A673 (cell line): ENCODE measurements around the gene OR9K2. TPM values are rescaled to one million over a fixed set of nuclear protein-coding genes. Genes with fewer than 3 reads are reported as not detected.

Experiments
- BruUV-seq: library from RNA; stranded (reverse); fragments of 400-500 nt; replicated peaks from 2 replicates; lab custom pipeline; 2021; lab: Mats Ljungman, UMichigan
- CTCF ChIA-PET: fragments of 300-600 bp; sonication (Branson Sonifier 250); formaldehyde crosslinking; loops from one replicate; lab custom pipeline; 2022; ENCODE audit warnings: antibody characterized with exemption; lab: Charles Lee
- POLR2A ChIA-PET: fragments of 300-600 bp; sonication (Branson Sonifier 250); formaldehyde crosslinking; loops from one replicate; lab custom pipeline; 2022; ENCODE audit warnings: antibody characterized with exemption; ENCODE audit not compliant: low non-redundant PET; lab: Charles Lee
- DNase-seq: peaks from one replicate; pipeline ENCODE4 v3.0.0-alpha.2; 2015; ENCODE audit warnings: low spot score
- H3K27ac ChIP-seq: fragments of 200-600 bp; sonication (generic); 2 replicates; pipeline ENCODE4 v1.5.1; 2016; ENCODE audit warnings: mixed run types, low read depth, mild to moderate bottlenecking, mixed read lengths, antibody characterized with exemption, low read length; ENCODE audit not compliant: poor library complexity, severe bottlenecking
- H3K27me3 ChIP-seq: fragments of 200-600 bp; sonication (generic); replicated peaks from 2 replicates; pipeline ENCODE4 v1.6.1; 2017; ENCODE audit warnings: mixed run types, low read depth, mild to moderate bottlenecking, mixed read lengths, antibody characterized with exemption, low read length; ENCODE audit not compliant: insufficient read depth, poor library complexity
- H3K36me3 ChIP-seq: fragments of 200-600 bp; sonication (generic); 2 replicates; pipeline ENCODE4 v1.6.1; 2016; ENCODE audit warnings: mixed run types, mild to moderate bottlenecking, mixed read lengths, antibody characterized with exemption, low read length; ENCODE audit not compliant: insufficient read depth, poor library complexity, severe bottlenecking
- H3K4me1 ChIP-seq: fragments of 200-600 bp; sonication (generic); 2 replicates; pipeline ENCODE4 v1.6.1; 2017; ENCODE audit warnings: mixed run types, mild to moderate bottlenecking, mixed read lengths, antibody characterized with exemption, low read length; ENCODE audit not compliant: insufficient read depth, poor library complexity, severe bottlenecking
- H3K4me3 ChIP-seq: fragments of 200-600 bp; sonication (generic); 2 replicates; pipeline ENCODE4 v1.5.1; 2016; ENCODE audit warnings: low read depth, mixed run types, mild to moderate bottlenecking, mixed read lengths, low read length; ENCODE audit not compliant: poor library complexity, severe bottlenecking
- H3K9me3 ChIP-seq: fragments of 200-600 bp; sonication (generic); 2 replicates; pipeline ENCODE4 v1.6.1; 2016; ENCODE audit warnings: mixed run types, low read depth, mild to moderate bottlenecking, mixed read lengths, antibody characterized with exemption, low read length; ENCODE audit not compliant: poor library complexity, severe bottlenecking
- EZH2 ChIP-seq: fragments of 200-600 bp; sonication (generic); IDR thresholded peaks from 2 replicates; pipeline ENCODE4 v1.6.1; 2017; ENCODE audit warnings: borderline replicate concordance, low read depth, mild to moderate bottlenecking, mixed read lengths, antibody characterized with exemption, low read length; ENCODE audit not compliant: poor library complexity, severe bottlenecking
- intact Hi-C: fragments of 100-400 bp; cut with micrococcal nuclease; formaldehyde crosslinking; loops from one replicate; pipeline ENCODE4 v1.10.0; 2022; ENCODE audit not compliant: unreplicated experiment
- total RNA-seq: library from RNA; stranded (reverse); gene quantifications from 2 replicates; pipeline ENCODE4 v1.2.3, GENCODE V29; 2021
- TF ChIP-seq, protein P1 (sequence below): fragments of 300-800, 200-600 bp; sonication (generic); conservative IDR thresholded peaks from 2 replicates; pipeline ENCODE4 v1.5.1; 2017; ENCODE audit warnings: low read depth, mild to moderate bottlenecking, antibody characterized with exemption, low read length, moderate library complexity, mixed read lengths

Gene OR9K2
- total RNA-seq, 1 experiment from 2014 or later, result not detected

DNA sequence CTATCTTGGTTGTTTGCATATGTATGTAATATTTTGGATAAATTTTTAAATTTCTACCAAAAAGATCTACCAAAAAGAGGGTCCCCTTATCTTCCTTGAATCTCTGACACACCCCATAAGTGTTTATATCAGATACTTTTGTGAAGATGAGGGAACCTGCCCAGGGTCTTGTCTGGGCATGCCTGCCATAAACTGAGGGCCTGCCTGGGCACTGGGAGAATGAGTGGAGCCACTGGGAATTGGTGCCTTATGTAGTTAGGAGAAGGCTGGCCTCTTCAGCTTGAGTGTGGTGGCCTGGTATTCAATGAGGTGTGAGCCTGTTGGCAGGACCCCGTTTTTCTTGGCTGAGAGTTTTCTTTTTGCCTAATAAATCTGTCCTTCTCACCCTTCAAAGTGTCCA is 46.5 kb downstream of the OR9K2 start:
- TF ChIP-seq, protein P1, sequence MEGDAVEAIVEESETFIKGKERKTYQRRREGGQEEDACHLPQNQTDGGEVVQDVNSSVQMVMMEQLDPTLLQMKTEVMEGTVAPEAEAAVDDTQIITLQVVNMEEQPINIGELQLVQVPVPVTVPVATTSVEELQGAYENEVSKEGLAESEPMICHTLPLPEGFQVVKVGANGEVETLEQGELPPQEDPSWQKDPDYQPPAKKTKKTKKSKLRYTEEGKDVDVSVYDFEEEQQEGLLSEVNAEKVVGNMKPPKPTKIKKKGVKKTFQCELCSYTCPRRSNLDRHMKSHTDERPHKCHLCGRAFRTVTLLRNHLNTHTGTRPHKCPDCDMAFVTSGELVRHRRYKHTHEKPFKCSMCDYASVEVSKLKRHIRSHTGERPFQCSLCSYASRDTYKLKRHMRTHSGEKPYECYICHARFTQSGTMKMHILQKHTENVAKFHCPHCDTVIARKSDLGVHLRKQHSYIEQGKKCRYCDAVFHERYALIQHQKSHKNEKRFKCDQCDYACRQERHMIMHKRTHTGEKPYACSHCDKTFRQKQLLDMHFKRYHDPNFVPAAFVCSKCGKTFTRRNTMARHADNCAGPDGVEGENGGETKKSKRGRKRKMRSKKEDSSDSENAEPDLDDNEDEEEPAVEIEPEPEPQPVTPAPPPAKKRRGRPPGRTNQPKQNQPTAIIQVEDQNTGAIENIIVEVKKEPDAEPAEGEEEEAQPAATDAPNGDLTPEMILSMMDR, result no peak
- Histone ChIP-seq H3K4me3 (no peak overlapping the region), H3K9me3 (no peaks in the 10 kb centered on the region), H3K4me1 (no peaks in the 10 kb centered on the region), H3K27ac (no peak overlapping the region), H3K27me3 (peaks cover 14% of the 10 kb centered on the region), H3K36me3 (no peaks in the 10 kb centered on the region)
- ChIA-PET POLR2A (no interaction called here), CTCF (no interaction called here)
- no TSS peak for BruUV-seq
- intact Hi-C loops, result no loop called here
- DNase-seq, result no peak

DNA sequence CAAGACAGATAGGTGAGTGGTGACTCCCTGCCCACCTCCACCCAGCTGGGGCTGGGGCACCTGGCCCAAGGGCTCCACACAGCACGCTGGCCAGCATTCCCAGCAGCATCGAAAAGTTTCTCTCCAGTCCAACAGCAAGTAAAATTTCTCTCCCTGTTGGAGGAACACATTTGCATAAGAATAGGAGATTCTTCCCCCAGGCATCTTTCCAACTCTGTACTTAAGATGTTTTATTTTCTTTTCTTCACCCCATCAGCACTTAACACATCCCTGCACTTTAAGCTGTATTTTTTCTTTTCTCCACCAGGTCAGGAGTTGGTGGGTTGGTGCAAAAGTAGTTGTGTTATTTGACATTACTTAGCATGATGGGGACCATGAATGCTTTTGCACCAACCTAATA is 47.2 kb downstream of the OR9K2 start:
- no peak overlapping the region for H3K27ac ChIP-seq
- TF ChIP-seq EZH2, result no peak
- TF ChIP-seq, protein P1, result no peak
- BruUV-seq, result no TSS peak
- H3K36me3 ChIP-seq, result no peaks in the 10 kb centered on the region
- no peaks in the 10 kb centered on the region for H3K9me3 ChIP-seq
- CTCF ChIA-PET, result no interaction called here
- H3K27me3 ChIP-seq, result peaks cover 21% of the 10 kb centered on the region
- H3K4me3 ChIP-seq, result no peak overlapping the region
- POLR2A ChIA-PET, result no interaction called here
- intact Hi-C loops, result no loop called here
- no peak for DNase-seq
- no peaks in the 10 kb centered on the region for H3K4me1 ChIP-seq

Other genes starting within 250 kb of the OR9K2 start
- not detected in 2 replicates for gene TESPA1, start 141.6 kb upstream of the OR9K2 start, total RNA-seq
- gene NEUROD4, start 106.4 kb upstream of the OR9K2 start, total RNA-seq, result not detected in 2 replicates
- not detected in 2 replicates for gene OR10A7, start 94.6 kb downstream of the OR9K2 start, total RNA-seq
- gene OR6C74, start 118.2 kb downstream of the OR9K2 start, total RNA-seq, result not detected in 2 replicates
- not detected in 2 replicates for gene OR6C6, start 170.2 kb downstream of the OR9K2 start, total RNA-seq
- not detected in 2 replicates for gene OR6C1, start 187.9 kb downstream of the OR9K2 start, total RNA-seq
- not detected in 2 replicates for gene OR6C3, start 204.3 kb downstream of the OR9K2 start, total RNA-seq
- gene OR6C75, start 236.6 kb downstream of the OR9K2 start, total RNA-seq, result not detected in 2 replicates